Gastrocnemius medialis (tissue), 4 donors: Measurements from ENCODE around the gene SHISA6.

ENCODE experiments used
- CTCF ChIP-seq, 5 experiments: fragments of 450-650 bp in 3 of 5; fragments of 200-600 bp in 2 of 5; sonication (generic) in 2 of 5; IDR thresholded peaks in 4 of 5; conservative IDR thresholded peaks in 1 of 5; 1 replicate in 4 of 5; 2 replicates in 1 of 5; pipeline ENCODE4 v1.5.1; 2016 to 2019; ENCODE audit warnings: antibody characterized with exemption in 5 of 5, mild to moderate bottlenecking in 3 of 5, moderate library complexity in 3 of 5
- POLR2A ChIP-seq, 2 donors: fragments of 450-650 bp; IDR thresholded peaks; one replicate each; pipeline ENCODE4 v1.6.1; 2017; ENCODE audit warnings: antibody characterized with exemption in 2 of 2, mild to moderate bottlenecking in 2 of 2, moderate library complexity in 2 of 2

GRCh38 chr17:11535231-11535630 lies 294.2 kb downstream of the SHISA6 start:
- TF ChIP-seq CTCF (IDR thresholded peaks at IDR 0.05 in 4 of 5, conservative IDR thresholded peaks at IDR 0.05 in 1 of 5) (no peak), POLR2A (IDR thresholded peaks at IDR 0.05) (no peak)
